GM21786 (cell line): Measurements from ENCODE around the gene EIPR1.

Source experiments
- ATAC-seq: cut with Tn5 transposase; IDR thresholded peaks from one replicate; pipeline ENCODE4 v1.9.1; 2021; ENCODE audit not compliant: unreplicated experiment

Gene EIPR1

DNA sequence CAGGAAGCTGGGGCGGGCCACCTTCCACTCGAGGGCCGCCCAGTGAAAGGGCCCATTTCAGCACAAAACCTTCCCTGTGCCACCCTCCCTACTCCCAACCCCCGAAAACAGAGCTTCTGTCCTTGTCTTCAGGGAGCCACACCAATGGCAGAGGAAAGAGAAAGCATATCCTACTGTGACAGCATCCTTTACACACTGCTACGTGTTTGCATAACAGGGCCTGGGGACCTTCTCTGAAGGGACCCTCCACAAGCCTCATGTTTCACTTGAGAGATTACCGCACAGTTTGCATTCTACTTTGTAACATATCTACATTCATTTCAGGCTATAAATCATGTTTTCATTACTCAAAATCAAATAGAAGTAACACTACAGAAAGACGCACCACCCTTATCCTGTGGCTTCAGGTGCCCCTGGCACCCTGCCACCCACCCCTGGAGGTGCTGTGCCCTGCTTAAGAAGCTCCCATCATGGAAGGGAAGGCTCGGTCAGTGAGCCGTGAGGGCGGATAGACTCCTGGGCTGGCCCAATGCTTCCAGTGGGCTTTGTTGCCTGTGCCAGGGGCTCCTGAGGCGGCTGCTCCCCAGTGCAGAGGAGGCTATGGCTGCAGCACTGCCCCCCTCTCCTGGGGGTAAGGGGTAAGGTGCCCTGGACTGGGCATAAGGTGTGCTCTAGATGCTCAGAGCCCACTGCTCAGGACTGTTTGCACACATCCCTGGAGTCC, 52.0 kb downstream of the EIPR1 start:
- no peak for ATAC-seq

DNA sequence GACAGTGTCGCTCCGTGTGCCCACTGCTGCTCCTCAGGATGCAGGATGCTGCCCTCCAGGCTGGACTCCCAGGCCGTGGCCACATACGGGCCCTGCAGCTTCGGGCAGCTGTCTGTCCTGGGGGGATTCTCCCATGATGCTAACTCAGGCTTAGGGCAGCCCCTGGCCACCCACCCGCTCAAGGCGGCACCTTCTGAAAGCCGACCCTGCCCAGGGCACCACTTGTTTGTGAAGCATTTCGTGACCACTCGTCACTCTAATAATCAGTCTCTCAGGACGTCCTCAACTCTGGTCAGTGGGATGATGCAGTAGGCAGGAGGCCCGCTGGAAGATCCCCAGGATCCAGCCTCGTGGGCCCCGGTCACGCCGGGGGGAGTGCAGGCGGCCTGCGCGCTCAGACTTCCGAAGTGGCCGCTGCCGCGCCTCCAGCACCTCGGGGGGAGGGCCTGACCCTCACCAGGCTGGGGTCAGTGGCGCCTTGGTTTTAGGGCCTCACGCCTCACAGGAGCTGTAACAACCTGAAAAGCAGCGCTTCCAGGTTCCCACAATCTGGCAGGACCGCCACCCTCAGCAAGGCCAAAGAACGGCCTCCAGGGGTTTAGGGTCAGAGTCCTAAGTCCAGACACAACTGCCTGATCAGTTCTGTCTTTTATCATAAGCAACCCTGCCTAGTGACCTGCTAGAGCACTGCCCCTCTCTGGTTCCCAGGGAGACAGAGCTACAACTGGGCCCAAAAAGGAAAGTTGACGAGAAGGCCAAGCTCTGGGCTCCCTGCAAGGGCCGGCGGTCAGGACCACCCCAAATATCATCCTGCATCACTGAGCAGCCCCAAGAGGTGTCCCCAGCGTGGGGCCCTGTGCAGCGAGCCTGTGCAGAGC, 53.0 kb downstream of the EIPR1 start:
- no peak for ATAC-seq

DNA sequence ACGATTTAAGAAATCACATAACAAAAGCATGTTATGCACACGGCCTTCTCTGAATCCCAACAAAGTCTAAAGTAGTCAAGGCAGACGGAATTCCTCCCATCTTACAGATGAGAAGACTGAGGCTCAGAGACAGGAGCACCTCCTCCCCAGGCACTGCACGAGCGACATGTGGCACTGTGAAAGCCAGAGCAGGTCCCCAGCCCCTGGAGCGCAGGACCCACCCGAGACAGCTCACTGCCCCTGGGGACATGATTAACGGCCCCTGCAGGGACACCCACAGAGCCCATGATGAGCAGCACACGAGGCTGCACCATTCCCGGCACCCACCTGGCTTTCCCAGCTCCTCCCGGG, 53.6 kb downstream of the EIPR1 start:
- no peak for ATAC-seq

DNA sequence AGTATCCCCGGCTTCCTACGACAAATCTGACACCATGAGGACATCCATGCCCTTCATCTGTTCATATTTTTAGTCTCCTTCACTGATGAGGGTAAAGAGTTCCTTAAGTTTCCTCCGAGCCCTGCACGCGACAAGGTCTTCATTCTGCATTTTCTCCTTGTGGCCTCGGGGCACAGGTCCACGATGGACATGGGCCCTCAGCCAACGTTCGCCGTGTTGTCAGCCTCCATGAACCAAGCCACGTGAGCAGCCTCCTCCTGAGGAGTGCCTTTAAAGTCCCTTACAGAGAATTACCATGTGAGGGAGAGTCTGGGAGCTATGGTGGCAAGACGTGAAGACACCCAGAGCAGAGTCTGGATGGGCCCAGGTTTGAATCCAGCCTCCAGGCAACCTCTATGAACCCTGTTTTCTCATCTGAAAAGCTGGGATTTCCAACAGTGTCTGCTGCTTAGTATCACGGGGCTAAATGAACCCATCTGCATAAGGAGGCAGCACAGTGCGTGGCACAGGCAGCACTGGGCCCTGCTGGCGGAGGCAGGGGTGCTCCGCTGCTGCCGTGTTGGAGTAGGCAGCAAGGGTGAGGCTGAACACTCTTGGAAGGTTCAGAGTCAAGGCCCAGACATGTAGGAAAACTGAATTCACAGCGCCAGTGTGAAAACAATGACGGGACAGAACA, 54.1 kb downstream of the EIPR1 start:
- ATAC-seq, result no peak

DNA sequence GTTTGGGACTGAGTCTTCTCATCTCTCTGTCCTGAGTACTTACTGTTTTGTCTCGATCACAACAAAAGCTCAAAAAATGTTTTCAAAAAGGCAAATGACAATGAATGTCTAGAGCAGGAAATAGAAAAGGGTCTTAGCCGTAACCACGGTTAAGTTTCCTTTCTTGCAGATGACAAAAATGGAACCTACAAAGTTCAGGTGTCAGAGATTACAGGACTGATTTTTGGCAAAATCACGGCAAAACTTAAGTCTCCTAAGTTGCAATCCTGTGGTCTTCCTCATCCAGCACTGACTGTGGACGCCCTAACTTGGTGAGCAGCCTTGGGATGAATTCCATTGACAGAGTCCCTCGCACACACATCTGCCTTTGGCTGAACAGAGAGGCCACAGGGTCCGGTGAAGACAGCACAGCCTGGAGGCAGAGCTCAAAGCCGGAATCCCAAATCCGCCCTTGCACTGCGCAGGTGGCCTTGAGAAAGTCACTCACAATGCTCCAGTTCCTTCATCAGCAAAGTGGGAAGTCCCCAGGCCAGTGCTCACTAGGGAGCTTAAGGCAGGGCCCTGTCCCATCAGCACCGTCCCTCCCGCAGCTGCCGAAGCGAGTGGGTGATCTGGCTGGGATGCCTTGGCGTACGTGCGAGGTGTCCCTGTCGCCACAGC, 55.2 kb downstream of the EIPR1 start:
- no peak for ATAC-seq

DNA sequence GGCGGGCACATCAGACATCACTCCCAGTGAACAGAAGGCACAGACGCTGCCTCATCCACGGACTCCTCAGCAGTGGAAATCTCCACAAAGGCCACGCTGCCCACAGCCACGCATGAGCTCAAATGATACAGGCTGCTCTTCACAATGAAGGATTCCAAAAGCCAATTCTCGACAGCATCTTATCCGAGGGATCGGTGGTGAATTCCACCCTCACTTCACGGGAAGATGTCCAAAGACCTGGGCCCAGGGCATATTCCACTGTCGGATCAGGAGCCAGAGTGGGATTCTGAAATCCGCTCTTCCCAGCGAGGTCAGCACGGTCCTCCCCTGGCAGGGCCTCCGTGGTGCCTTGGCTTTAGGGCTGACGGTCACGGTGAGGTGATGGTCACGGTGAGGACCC, 55.8 kb downstream of the EIPR1 start:
- no peak for ATAC-seq

DNA sequence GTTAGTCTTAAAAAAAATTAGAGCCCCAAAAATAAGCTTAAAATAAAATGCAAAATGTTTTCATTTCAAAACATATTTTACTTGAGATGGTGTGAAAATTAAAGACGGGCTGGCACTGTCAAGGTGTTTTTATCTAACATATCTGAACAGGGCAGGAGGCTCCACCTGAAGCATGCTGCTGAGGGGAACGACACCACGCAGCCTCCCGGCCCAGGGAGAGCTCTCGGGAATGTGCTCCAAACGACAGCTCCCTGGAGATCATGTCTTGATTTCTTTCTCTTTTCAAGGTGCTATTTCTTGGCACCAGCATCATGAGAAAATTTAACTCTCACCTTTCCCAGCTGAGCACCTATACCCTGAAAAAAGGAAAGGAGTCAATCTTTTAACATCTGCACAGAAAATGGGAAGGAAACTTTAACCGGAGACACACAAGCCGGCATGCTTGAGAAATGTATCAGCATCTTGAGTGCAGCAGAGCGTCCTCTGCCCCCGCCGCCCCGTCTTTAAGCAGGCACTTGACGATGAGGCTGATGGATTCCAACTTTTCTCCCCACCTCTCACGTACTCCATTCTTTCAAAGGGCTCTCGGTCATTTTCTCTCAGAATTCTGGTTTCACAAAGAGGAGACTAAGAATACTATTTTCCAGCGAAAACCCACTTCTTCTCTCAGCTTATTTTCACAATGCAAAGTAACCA, 56.6 kb downstream of the EIPR1 start:
- ATAC-seq, result no peak

DNA sequence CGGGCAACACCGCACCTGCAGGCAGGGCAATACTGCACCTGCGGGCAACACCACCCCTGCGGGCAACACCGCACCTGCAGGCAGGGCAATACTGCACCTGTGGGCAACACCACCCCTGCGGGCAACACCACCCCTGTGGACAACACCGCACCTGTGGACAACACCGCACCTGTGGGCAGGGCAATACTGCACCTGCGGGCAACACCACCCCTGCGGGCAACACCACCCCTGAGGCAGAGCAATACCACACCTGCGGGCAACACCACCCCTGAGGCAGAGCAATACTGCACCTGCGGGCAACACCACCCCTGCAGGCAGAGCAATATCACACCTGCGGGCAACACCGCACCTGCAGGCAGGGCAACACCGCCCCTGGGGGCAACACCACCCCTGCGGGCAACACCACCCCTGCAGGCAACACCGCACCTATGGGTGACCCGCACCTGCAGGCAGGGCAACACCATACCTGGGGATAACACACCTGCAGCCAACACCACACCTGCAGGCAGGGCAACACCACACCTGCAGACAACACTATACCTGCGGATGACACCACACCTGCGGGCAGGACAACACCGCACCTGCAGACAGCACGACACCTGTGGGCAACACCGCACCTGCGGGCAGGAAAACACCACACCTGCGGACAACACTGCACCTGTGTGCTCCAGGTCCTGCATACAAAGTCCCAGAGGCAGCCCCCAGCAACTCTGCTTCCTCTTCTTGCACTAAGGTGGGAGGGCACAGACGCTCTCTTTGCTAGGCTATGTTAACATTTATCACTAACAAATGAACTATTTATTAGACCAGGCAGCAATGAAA, 57.7 kb downstream of the EIPR1 start:
- ATAC-seq, result no peak

DNA sequence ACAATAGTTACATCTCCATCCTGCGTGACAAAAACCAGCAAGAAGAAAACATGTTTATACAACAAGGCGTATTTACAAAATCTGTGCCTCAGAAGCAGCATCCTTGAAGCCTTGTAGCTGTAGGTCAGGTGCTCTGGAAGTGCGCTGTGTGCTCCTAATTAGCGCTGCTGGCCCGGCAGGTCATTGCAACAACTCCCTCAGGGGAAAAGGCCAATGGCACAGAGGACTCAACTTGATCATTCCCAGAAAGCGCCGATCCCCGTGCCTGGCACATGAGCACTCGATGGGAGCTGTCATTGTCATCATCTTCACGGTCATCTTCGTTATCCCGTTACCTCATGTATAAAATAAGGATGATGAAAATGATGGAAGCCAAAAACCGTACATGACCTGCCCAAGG, 58.5 kb downstream of the EIPR1 start:
- no peak for ATAC-seq

DNA sequence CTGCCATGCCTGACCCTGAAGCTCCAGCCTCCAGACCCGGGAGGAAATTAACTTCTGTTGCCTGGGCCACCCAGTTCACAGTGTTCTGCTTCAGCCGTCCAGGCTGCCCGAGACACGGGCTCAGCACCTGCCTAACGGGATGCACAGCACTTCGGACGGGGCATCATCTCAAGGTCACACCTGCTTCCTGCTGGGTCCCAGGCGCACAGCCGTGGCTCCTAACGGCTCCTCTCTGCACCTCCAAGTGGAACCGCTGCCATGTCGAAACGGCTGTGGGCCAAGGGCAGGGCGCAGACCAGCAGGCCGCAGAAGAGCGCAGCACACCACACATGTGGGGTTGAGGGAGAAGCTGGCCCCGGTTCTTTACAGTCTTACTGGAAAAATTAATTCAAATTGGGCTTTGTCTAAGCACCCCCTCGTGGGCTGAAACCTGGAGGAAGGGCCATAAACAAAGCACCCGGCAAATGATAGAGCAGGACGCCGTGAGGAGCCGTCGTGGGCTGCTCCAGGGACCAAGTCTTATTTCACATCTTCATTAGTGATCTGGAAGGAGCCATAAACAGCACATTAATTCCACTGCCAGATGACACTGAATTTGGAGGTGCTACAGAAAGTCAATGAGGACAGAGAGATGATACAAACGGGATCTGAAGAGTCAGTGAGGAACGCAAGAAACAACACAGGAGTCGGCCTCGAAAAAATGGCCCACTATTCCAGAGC, 59.6 kb downstream of the EIPR1 start:
- ATAC-seq, result no peak

DNA sequence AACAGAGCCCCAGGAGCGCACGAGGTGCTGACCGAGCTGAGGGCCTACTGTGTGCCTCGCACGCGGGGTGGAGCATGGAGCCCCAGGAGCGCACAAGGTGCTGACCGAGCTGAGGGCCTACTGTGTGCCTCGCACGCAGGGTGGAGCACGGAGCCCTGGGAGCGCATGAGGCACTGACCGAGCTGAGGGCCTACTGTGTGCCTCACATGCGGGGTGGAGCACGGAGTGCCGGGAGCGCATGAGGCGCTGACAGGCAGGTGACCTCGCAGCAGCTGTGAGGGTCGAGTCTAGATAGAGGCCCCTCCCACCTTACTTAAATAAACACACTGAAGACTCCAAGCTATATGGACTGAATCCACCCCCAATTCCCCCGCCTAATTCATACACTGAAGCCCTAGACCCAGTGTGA, 60.3 kb downstream of the EIPR1 start:
- no peak for ATAC-seq

DNA sequence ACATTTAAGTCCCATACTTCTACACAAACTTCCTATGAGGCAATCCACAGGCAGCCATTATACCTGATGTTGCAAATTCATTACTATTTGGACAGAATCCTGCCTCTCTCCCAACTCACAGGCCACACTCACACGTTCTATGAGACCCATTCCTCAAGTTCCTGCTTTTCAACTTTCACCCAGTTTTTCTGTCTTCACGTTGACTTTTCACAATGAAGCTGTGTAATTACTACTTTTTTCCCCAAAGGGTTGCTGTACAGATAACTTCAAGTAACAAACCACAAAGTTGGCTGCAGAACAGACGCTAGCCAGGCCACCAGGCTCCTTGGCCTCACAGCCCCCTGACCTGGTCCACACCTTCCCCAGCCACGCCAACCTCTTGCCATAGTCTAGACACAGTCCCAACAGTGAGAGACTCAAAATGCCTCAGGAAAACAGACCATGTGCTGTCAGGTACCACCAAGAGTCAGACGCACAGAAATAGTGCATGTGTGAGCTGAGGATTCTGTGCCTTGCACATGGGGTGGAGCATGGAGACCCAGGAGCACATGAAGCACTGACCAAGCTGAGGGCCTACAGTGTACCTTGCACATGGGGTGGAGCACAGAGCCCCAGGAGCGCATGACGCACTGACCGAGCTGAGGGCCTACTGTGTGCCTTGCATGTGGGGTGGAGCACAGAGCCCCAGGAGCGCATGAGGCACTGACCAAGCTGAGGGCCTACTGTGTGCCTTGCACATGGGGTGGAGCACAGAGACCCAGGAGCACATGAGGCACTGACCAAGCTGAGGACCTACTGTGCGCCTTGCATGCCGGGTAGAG, 61.0 kb downstream of the EIPR1 start:
- ATAC-seq, result no peak

DNA sequence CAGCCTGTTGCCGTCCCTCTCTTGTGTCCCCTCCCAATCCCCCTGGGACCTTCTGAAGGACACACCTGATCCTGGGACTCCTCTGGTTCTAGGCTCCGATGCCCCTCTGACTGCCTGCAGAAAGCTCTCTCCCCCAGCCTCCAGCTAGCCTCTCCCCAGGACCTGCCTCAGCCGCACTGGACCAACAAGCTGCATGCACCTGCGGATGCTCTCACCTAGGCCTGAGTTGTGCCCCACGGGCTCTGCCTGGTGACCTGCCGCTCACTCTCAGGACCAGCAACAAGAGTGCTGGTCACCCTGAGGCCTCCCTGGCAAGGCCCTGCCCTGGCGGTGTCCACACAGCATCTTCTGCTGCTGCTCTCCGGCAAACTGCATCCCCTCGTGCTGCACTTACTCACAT, 63.0 kb downstream of the EIPR1 start:
- no peak for ATAC-seq

DNA sequence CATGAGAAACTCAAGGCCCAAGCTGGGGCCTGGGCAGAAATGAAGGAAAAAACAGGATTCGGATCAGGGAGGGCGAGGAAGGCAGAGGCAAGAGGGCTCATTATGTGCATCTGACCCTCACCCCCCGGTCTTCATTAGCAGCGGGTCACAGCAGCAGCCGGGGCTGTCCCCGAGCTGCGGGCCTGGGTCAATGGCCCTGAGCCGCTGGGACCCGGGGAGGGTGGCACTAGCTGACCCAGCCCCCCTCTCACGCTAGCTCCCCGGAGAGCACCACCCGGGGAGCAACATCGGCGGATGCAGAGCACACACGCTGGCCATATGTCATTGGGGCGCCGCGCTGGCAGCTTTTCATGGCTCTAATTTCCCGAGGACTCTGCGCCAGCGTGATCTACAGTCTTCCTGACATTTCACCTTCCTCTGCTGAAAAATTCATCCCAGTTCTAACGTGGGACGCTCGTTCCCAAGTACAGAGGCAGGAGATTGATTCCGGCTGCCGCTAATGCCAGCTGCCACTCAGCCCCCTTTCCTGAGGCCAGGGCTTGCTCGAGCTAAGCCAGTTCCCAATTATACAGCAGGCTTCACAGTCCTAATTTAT, 63.7 kb downstream of the EIPR1 start:
- no peak for ATAC-seq

DNA sequence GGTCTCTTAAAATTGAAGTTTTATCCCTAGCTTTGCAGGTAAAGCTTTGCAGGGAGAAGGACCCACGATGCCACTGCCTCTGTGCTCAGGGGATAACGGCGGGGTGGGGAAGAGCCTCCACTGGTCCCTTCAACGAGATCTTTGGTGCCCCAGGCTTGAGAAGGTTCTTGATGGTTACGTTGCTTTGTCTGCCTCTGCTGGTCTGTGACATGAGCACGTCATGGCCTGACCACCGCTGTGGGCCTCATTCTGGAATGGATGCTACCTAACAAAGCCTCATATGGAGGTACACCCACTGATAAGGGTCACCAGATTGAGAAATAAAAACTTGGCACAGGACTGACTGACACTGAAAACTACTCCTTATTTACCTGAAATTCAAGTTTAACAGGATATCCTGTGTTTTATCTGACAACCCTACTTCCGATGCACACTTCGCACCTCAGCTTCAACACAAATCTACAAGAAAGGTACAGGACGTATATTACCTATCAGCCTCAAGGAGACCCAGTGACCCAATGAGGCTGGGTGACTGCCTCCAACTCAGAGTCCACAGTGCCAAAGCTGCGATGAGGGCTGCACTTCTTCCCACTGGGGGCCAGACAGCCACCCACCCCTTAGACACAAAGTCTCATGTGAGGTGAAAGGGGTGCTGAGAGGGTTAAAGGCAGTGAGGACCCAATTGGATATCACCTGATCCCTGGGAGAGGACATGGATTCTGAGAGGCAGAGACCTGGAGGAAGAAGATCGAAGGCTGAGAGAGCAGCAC, 64.9 kb downstream of the EIPR1 start:
- ATAC-seq, result no peak

DNA sequence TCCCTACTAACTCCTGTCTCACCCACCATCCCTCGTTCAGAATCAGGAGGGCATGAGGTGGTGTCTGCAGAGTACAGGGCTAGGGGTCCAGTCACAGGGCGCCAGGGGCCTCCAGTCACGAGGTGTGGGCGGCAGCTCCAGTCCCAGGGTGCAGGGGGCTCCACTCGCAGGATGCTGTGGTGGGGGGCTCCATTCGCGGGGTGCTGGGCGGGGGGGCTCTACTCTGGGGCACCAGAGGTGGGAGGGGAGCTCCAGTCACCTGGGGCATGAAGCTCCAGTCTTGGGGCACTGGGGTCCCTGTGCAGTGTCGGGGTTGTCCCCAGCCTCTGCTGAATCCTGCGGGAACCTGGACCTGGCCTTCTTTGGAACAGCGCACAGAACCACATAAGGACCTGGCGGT, 66.0 kb downstream of the EIPR1 start:
- no peak for ATAC-seq
